Ramos (cell line): Measurements from ENCODE around the gene DCAF6.

Source experiments
- in situ Hi-C: fragments of 300-500 bp; cut with MboI; formaldehyde crosslinking; loops from one replicate; pipeline ENCODE4 v1.14.3; 2022; ENCODE audit warnings: low sequenced_read_pairs; ENCODE audit not compliant: unreplicated experiment

Gene DCAF6

GRCh38 chr1:168096296-168097165, 160.0 kb downstream of the DCAF6 start:
- in situ Hi-C loops, result loop anchor here (25.0 kb wide), 1 partner anchor 509 kb away; no protein-coding TSS in a partner anchor

- in situ Hi-C loops, result loop anchor here (25.0 kb wide), 1 partner anchor 511 kb away; no protein-coding TSS in a partner anchor
These were observed 161.5 kb downstream of the DCAF6 start for GRCh38 chr1:168097921-168098528.

- in situ Hi-C loops, result loop anchor here (25.0 kb wide), 1 partner anchor 511 kb away; no protein-coding TSS in a partner anchor
These were observed 162.2 kb downstream of the DCAF6 start for GRCh38 chr1:168098534-168099320.

GRCh38 chr1:168099337-168099801, 162.9 kb downstream of the DCAF6 start:
- in situ Hi-C loops, result loop anchor here (25.0 kb wide), 1 partner anchor 512 kb away; no protein-coding TSS in a partner anchor

- in situ Hi-C loops, result no loop called here
These were observed 164.0 kb downstream of the DCAF6 start for GRCh38 chr1:168100315-168101002.

- in situ Hi-C loops, result no loop called here
These were observed 164.9 kb downstream of the DCAF6 start for GRCh38 chr1:168101336-168101735.

GRCh38 chr1:168102487-168102886, 166.0 kb downstream of the DCAF6 start:
- in situ Hi-C loops, result no loop called here

GRCh38 chr1:168104535-168104934, 168.1 kb downstream of the DCAF6 start:
- in situ Hi-C loops, result no loop called here

GRCh38 chr1:168105846-168106245, 169.4 kb downstream of the DCAF6 start:
- in situ Hi-C loops, result no loop called here

- in situ Hi-C loops, result no loop called here
These were observed 169.8 kb downstream of the DCAF6 start for GRCh38 chr1:168106274-168106673.

GRCh38 chr1:168110896-168111545, 174.5 kb downstream of the DCAF6 start:
- in situ Hi-C loops, result no loop called here

GRCh38 chr1:168112673-168113305, 176.3 kb downstream of the DCAF6 start:
- in situ Hi-C loops, result no loop called here

GRCh38 chr1:168114845-168115244, 178.4 kb downstream of the DCAF6 start:
- in situ Hi-C loops, result no loop called here

- in situ Hi-C loops, result no loop called here
These were observed 179.9 kb downstream of the DCAF6 start for GRCh38 chr1:168116327-168116799.

- in situ Hi-C loops, result no loop called here
These were observed 183.3 kb downstream of the DCAF6 start for GRCh38 chr1:168119750-168120149.

GRCh38 chr1:168121401-168122011, 185.0 kb downstream of the DCAF6 start:
- in situ Hi-C loops, result no loop called here

- in situ Hi-C loops, result no loop called here
These were observed 188.6 kb downstream of the DCAF6 start for GRCh38 chr1:168125051-168125450.
